PC-3 (cell line): ENCODE measurements around the gene RAB7B.

Experiments used
- CTCF ChIP-seq: fragments of 300-600 bp; sonication (generic); conservative IDR thresholded peaks from 2 replicates; pipeline ENCODE4 v1.5.1; 2017; ENCODE audit warnings: antibody characterized with exemption, low read depth, mild to moderate bottlenecking, low read length
- EZH2 ChIP-seq: fragments of 300-600 bp; sonication (generic); IDR thresholded peaks from one replicate; pipeline ENCODE4 v1.6.1; 2017; ENCODE audit warnings: antibody characterized with exemption, mild to moderate bottlenecking, low read length; ENCODE audit not compliant: unreplicated experiment
- EZH2phosphoT487 ChIP-seq: fragments of 300-600 bp; sonication (generic); IDR thresholded peaks from 2 replicates; pipeline ENCODE4 v1.6.1; 2018; ENCODE audit warnings: mild to moderate bottlenecking, antibody characterized with exemption, low read length, borderline replicate concordance

- no peak for TF ChIP-seq CTCF
- TF ChIP-seq EZH2: no peak
- no peak for TF ChIP-seq EZH2phosphoT487
These were observed 33.7 kb upstream of the RAB7B start for GRCh38 chr1:206036663-206037455.
